ENCODE data around the gene BMF. TPM values are rescaled to one million over a fixed set of nuclear protein-coding genes. Genes with fewer than 3 reads are reported as not detected.

BMF gene
- total and polyA plus RNA-seq, 2 of the 4 experiments (the other 2 are of a cell fraction): 2.4 to 2.9 TPM

- H3K79me1 ChIP-seq (ENCODE audit: low read depth in 1 of 2, low read length in 2 of 2): no peaks in the 10 kb centered on the region
- TF ChIP-seq SMC3 (IDR thresholded peaks at IDR 0.05; ENCODE audit: low read depth, low read length): no peak
- TF ChIP-seq MAZ (IDR thresholded peaks at IDR 0.05; ENCODE audit: borderline replicate concordance, low read depth, low read length): no peak
- TF ChIP-seq FOS (IDR thresholded peaks at IDR 0.05; ENCODE audit: low read depth, low read length): no peak
- no peak for TF ChIP-seq MAFK (IDR thresholded peaks at IDR 0.05; ENCODE audit: low read depth, low read length)
- TF ChIP-seq RAD21 (IDR thresholded peaks at IDR 0.05; ENCODE audit: low read length): no peak
- no peak for TF ChIP-seq CTCF (conservative IDR thresholded peaks at IDR 0.05; ENCODE audit: low read depth, low read length)
- TF ChIP-seq CEBPB (IDR thresholded peaks at IDR 0.05; ENCODE audit: low read depth, low read length): no peak
- TF ChIP-seq RCOR1 (IDR thresholded peaks at IDR 0.05; ENCODE audit: insufficient replicate concordance, low read length): no peak
- no peak for TF ChIP-seq MXI1 (IDR thresholded peaks at IDR 0.05; ENCODE audit: borderline replicate concordance, low read depth, low read length)
- TF ChIP-seq POLR2A (IDR thresholded peaks at IDR 0.05; ENCODE audit: low read depth, low read length): no peak
- TF ChIP-seq USF2 (IDR thresholded peaks at IDR 0.05; ENCODE audit: low read depth, low read length): no peak
- no peak for TF ChIP-seq BHLHE40 (IDR thresholded peaks at IDR 0.05; ENCODE audit: low read depth, low read length)
- no peak for TF ChIP-seq ELK1 (IDR thresholded peaks at IDR 0.05; ENCODE audit: borderline replicate concordance, low read depth, low read length)
- H3K4me1 ChIP-seq (ENCODE audit: control insufficient read depth, insufficient read depth, low read length): no peaks in the 10 kb centered on the region
- intact Hi-C loops (cut with micrococcal nuclease) (no loop called here), in situ Hi-C loops (cut with MboI; ENCODE audit: low sequenced_read_pairs) (no loop called here), dilution Hi-C loops (cut with HindIII; ENCODE audit: low sequenced_read_pairs, unreplicated experiment) (no loop called here)
- no peak overlapping the region for H3K23ac ChIP-seq (ENCODE audit: low read depth, low read length)
- no peak overlapping the region for H4K91ac ChIP-seq (ENCODE audit: insufficient read depth, low read depth, low read length)
- H3K4me2 ChIP-seq (ENCODE audit: low read depth, low read length): no peak overlapping the region
- no peaks in the 10 kb centered on the region for H3K36me3 ChIP-seq (ENCODE audit: control insufficient read depth, insufficient read depth, low read length)
- peaks cover 11% of the 10 kb centered on the region for H3K27me3 ChIP-seq (ENCODE audit: control insufficient read depth, insufficient read depth, low read length)
- no peaks in the 10 kb centered on the region for H3K9me3 ChIP-seq (ENCODE audit: control insufficient read depth, insufficient read depth, low read length)
- no peak overlapping the region for H3K56ac ChIP-seq (ENCODE audit: extremely low read depth, insufficient read depth, low read length)
- H4K20me1 ChIP-seq (ENCODE audit: insufficient read depth, low read length): no peaks in the 10 kb centered on the region
- CTCF ChIA-PET: no interaction called here
- no peak overlapping the region for H2AFZ ChIP-seq (replicated peaks; ENCODE audit: low read length, poor library complexity)
- no peak overlapping the region for H2AK9ac ChIP-seq (replicated peaks; ENCODE audit: low read depth, low read length, poor library complexity)
- no peak overlapping the region for H2BK20ac ChIP-seq (ENCODE audit: low read depth, low read length)
- POLR2A ChIA-PET (ENCODE audit: unreplicated experiment): no interaction called here
- no peak overlapping the region for H3K27ac ChIP-seq (ENCODE audit: insufficient read depth, low read length)
- H3K4me3 ChIP-seq (ENCODE audit: insufficient read depth, low read depth, low read length): no peak overlapping the region
- H3K9ac ChIP-seq (ENCODE audit: low read depth, low read length): no peak overlapping the region
- H2BK15ac ChIP-seq (ENCODE audit: low read depth, low read length): no peak overlapping the region
- no peak overlapping the region for H2BK120ac ChIP-seq (ENCODE audit: low read depth, low read length)
- no peak overlapping the region for H3K14ac ChIP-seq (replicated peaks; ENCODE audit: low read depth, low read length)
- no peak overlapping the region for H2AK5ac ChIP-seq (ENCODE audit: low read depth, low read length)
- 90% methylated on average over 2 of the region's 5 CpGs; no CpG with 5 or more reads in 1 of the 2 experiments for WGBS, 2 experiments (ENCODE audit: extremely low coverage in 2 of 2, insufficient read length in 1 of 2)
- no peak overlapping the region for H3K4ac ChIP-seq (ENCODE audit: low read depth, low read length)
- no peak overlapping the region for H2BK5ac ChIP-seq (ENCODE audit: low read depth, low read length, poor library complexity, severe bottlenecking)
- no peak for ATAC-seq (ENCODE audit: low read depth)
- BruUV-seq (replicated peaks): no TSS peak
- DNase-seq: no peak
- H4K8ac ChIP-seq (ENCODE audit: low read depth in 2 of 2, low read length in 2 of 2): no peak overlapping the region
- no peaks in the 10 kb centered on the region for H3K9me1 ChIP-seq (ENCODE audit: insufficient read depth, low read length)
- no peak overlapping the region for H3K18ac ChIP-seq (ENCODE audit: low read depth, low read length)
- no peak overlapping the region for H4K5ac ChIP-seq (ENCODE audit: low read depth, low read length)
Observed at GRCh38 chr15:40130118-40130517, 21.4 kb upstream of the BMF start.
